ENCODE data around the gene TMEM185B.

DNA sequence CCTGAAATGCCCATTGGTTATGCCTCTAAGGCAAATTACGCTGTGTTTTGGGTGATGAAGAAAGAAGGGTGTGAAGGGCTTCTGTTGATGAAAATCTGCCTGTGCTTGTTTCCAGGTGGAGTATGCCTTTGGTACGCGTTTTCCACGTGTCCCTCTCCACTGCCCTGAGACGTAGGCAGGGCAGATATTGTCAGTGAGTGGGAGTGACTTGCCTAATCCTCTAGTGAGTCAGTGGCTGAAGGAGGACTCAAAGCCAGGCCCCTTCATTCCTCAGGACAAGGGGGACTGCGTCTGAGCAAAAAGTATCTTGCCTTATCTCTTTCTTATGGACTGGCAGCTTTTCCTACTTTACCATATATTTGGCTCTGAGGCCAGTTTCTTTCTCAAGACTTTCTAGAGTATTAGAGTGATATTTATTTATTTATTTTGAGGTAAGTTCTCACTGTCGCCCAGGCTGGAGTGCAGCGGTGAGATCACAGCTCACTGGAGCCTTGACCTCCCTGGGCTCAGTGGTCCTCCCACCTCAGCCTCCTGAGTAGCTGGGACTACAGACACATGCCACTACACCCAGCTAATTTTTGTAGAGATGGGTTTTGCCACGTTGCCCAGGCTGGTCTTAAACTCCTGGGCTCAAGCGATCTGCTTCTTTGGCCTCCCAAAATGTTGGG, 39.7 kb upstream of the TMEM185B start:
- no peak for TF ChIP-seq YY1 (IDR thresholded peaks at IDR 0.05; ENCODE audit: insufficient read depth, insufficient read length)
- no peak for TF ChIP-seq ZNF274 (IDR thresholded peaks at IDR 0.05; ENCODE audit: low read depth, low read length)
- TF ChIP-seq SUZ12 (IDR thresholded peaks at IDR 0.05; ENCODE audit: extremely low read depth, insufficient read depth, insufficient read length) = no peak
